ENCODE results near the gene NCKIPSD.

NCKIPSD gene

DNA sequence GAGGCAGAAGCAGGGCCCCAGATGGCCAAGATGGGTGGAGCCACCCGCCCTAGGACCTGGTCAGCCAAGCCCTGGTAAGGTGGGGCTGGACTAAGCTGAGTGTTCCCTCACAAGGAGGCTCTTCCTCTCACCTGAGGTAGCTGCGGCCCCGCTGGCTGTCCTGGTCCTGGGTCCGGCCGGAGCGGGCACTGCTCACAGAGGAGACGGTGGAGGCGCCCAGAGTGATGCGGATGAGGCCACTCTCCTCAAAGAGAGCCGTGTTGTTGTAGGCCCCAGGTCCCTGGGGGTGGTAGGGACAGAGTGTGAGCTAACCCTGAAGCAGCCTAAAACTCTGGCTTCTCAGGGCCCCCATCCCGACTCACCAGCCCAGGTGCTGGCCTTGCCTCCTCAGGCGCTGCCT lies 43.1 kb downstream of the NCKIPSD start:
- DNase-seq = no peak

DNA sequence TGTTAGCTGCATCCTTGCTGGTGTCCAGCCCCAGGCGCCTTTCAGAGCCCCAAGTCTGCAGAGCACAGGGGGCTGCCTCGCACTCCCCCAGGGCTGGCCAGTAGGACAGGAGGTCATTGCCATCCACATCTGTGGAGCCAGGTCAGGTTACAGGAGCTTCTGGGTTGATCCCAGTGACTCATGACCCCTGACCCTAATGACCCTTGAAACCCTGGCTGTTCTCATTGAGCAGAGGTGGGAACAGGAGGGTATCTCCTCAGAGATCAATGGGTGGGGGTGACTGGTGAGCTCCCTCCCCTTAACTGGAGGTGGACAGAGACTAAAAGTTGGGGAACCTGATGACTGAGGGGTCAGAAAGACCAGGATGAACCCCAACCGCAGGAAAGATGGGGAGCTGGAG lies 44.3 kb downstream of the NCKIPSD start:
- no peak for DNase-seq

DNA sequence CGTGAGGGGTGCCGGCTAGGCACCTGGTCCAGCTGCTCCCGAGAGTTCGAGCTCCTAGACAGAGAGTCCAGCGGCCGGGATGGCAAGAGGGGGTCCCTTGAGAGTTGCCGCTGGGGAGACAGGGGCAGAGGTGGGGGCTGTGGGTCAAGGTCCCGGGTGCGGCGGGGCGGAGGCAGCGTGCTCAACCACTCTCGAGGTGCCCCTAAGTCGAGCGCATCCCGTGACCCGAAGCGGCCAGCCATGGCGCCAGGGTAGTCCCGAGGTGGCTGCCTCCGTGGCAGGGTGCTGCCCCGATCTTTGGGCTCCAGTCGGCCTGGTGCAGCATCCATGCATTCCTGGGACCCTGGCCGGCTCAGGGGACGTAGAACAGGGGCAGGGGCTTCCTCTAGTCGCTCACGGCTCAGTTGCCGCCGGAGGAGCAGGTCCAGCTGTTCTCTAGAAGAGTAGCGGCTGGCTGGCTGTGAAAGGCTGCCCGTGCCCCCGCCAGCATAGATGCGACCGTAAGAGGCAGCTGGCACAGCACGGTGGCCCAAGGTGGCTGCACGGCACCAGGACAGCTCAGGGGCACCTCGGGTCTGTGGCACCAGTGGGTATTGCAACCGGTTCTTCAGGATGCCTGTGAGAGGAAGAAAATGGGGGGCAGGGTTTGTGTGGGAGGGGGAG lies 45.6 kb downstream of the NCKIPSD start:
- no peak for DNase-seq

DNA sequence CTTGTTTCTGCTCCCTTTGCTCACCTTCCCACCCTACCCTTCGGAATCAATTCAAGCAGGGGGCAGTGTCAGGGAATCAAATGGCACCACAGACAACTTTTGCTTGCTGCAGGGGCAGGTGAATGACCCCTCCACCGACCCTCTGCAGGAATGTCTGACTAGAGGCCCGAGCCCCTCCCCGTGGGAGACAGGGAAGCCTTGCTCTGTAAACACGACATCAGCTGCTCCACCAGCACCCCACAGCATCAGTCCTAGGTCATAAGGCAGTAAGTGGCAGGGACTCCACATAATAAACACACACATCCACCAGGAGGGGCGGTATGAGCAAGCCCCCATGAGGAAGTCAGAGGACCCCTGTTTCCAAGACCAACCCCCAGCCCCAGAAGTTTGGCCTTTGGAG lies 48.4 kb downstream of the NCKIPSD start:
- DNase-seq = no peak

DNA sequence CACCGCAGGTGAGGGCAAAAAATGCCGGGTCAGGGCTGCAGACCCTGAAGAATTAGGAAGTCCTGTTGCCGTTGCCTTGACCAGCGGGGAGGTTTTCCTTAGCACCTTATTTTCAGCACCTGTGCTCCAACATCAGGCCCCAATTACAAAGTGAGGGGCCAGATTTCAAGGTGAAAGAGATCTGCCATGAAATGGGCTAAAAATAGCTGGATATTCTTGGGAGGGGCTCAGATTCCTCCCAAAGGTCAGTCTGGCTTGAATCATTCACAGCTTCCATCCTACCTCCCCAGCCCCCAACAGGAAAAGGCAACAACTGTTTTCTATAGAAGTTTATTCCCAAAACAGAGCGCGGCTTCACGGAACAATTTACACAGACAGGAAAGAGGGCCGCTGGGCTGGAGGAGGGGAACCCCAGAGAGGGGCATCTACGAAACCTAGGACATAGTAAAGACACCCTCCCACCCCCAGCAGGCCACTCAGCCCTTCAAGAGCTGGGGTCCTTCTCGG lies 49.5 kb downstream of the NCKIPSD start:
- no peak for DNase-seq

DNA sequence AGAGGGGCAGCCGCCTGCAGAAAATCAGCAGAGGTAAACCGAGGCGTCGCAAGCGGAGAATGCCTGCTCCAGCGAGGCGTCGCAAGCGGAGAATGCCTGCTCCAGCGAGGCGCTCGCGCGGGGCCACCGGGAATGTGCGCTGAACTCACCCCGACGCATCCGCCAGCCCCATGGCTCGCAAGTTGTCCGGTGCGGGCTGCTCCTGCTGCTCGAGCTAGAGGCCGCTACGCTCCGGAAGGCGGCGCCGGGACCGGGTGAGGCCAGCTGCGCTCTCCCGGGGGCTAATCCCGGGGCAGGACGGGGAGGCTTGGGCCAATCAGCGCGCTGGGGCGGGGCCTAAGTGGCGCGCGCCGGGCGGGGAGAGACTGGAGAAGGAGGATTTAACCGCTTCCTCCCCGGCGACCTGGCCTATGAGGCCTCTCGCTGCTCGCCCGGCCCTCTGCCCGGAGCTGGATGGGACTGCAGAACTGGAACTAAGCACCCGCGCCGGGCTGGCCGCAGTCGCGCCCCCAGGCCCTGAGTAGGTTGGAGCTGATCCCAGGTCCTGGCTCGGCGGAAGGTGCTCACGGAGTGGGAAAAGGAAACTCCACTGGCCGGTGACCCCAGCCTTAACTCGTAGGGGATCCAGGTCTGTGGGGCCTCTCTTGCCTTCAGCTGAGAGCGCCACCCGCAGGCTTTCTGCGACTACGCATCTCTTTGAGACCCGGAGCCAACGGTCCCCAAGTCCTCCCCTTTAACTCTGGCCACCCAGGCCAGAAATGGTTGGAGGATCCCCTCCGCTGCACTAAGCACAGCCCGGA lies 50.3 kb downstream of the NCKIPSD start, which contains the start of gene SLC26A6:
Gene SLC26A6, minus strand, starts transcription at position 240 of the 800 bp plus-strand sequence. Its CDS starts 68 bp downstream, at position 172.
- peak; percentile 98 for DNase-seq

DNA sequence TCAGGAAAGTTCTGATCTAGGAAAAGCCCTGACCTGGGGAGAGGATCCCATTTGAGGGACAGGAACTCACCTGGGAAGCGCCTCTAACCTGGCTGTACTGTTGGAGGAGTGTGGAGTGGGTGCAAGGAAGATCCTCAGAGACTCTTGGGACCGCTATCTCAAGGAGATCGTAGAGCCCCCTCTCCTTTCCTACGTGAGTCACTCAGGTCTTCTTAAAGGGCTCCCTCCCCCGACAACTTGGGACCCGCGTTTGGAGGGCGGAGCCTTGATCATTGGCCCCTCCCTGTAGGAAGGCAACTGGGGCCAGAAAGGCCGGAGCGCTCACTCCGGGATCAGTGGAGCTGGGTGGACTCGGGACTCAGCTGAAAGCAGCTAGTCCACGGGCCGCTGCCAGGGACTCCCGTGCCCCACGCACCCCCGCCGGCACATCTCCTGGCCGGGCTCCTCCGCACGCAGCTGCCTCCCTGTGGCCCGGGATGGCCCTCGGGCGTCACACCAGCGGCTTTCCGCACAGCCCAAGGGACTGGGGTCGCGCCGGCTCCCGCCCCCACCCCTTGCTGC lies 51.0 kb downstream of the NCKIPSD start:
- no peak for DNase-seq

DNA sequence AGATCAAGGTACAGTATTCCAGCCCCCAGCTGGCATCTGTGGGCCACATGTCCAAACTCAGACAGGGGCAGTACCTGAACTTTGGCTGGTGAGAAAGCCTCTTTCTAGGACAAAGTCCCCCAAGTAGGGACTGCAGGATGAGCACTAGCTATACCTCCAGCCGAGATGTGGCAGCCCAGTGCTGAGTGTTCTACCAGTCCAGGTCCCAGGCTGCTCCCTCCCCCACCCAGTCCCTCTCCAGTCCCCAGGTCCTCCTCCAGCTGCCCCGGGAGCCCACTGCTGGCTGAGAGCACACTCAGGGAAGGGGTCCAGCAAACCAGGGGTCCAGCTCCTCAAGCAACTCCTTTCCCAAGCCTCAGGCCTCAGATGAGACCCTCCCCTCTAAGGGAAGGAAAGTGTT lies 52.0 kb downstream of the NCKIPSD start:
- no peak for DNase-seq

DNA sequence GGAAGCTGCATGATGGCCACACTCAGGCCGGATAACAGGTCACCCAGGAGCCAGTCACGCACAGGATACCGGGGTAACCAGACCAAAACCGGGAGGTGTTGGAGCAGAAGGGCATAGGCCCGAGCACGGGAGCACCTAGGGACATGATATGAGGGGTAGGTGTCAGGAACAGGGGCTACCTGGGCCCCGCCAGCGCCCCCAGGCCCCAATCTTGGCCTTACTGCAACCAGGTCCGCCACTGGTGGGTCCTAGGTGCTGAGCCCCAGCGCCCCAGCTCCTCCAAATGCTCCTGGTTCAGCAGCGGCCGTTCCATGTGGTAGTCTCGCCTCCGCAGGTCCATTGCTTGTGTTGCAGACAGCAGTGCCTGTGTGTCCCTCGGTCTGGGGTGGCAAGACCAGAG lies 52.5 kb downstream of the NCKIPSD start:
- no peak for DNase-seq

DNA sequence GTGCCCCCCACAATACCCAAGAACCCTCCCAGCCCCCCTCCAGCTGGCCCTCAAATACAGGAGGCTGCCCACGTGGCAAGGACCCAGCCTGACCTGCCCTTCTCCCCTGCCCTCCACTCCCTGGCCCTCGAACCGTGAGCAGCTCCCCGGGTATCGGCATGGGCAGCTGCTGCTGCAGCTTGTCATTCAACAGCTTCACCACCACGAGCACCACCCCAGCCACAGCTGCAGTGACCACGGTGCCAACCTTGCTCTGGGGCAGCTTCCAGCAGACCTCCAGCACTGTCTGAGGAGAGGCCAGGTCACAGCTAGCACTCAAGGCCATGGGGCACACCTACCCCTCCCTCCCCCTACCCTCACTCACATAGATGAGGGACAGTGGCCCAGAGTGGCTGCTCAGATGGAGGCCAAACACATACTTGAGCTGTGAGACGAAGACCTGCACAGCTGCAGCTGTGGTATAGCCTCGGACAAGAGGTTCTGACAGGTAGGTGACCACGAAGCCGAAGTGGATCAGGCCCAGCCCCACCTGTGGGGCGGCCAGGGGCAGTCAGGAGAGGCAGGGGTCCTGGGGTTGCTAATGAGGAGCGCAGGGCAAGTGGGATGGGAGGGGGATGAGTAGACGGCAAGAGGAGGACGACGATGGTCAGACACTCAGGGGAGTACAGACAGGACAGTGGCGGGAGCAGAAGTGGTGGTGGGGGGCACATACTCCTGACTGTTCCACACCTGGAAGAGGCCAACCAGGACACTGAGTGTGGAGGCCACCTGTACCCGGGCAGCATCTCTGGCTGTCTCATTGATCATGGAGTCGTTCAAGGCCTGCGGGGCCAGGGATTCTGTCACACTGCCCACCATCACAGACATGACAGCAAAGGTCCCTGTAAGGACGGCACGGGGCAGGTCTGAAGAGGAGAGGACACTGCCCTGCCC lies 53.9 kb downstream of the NCKIPSD start:
- no peak for DNase-seq

DNA sequence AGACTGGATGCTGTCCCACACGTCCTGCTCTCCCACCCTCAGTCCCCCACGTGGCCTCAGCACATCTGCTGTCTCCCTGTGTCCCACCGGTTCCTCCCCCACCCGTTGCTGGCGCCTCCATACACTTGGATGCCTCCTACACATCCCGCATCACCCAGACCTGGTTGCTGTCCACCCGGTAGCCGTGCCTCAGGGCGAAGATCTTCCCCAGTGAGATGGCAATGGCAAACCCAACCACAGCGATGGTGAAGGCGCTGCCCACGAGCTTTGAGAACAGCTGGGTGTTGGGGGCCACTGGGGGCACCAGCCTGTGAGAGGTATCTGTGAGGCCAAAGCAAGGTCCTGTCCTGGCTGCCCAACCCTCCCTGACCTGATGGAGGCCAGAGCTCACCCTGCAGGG lies 54.9 kb downstream of the NCKIPSD start:
- no peak for DNase-seq

DNA sequence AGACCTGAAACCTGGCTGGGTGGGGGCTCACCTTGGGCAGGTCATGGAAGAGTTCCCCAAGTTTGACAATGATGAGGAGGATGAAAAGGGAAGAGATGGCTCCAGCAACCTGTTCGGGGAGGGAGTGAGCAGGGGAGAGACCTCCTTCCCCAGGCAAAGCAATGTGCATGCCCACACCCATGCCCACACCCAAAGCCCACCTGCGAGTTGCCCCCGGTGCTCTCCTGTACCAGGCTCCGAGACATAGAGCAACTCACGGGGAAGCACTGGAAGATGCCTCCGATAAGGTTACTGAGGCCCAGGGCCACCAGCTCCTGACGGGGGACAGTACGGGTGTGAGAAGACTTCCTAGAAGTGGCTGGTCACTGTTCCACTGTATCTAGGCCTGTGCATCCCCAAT lies 55.3 kb downstream of the NCKIPSD start:
- no peak for DNase-seq

DNA sequence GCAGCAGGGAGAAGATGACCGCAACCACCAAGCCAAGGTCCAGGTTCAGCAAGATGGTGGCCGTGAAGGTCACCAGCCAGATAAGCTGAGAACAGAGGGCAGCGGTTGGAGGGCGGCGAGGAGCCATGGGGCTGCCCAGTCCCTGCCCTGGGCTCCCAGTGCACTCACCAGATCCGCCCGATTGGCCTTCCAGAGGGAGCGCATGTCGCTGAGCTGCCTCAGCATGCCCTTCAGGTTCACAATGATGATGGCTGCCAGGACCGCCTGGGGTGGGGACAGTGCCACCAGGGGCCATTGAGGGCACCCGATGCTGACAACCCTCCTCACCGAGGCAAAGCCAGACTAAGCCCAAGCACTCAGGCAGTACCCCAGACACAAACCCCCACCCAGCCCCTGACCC lies 55.8 kb downstream of the NCKIPSD start:
- no peak for DNase-seq

DNA sequence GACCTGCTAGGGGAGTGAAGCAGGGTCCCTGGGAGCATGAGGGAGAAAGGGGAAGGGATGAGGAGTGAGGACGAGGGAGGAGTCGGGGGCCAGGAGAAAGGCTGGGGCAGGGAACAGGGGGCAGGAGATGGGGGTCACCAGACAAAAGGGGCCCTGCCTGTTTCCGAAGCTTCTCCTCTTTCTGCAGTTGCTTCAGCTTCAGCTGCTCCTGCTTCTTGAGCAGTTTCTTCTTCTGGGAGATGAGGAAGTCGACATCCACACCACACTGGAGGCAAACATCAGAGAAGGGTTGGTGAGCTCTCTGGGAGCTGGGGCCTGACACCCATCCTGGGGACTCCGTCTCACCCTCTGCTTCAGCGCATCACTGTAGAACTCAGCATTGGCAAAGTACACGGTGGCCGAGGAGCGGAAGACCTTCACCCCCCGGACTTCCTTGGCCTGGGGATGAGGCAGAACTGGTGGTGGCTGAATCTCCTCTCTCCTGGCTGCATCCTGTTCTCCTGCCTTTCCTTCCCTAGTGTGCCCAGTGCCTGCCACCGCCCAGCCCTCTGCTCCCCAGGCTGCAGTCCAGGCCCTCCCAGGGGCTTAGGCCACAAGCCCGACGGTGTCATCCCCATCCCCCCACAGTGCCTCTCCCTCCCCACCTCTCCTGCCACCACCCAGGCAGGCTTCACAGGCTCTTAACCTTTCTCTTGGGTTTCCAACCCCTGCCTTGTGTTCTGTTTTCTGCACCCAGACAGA lies 57.3 kb downstream of the NCKIPSD start:
- no peak for DNase-seq

DNA sequence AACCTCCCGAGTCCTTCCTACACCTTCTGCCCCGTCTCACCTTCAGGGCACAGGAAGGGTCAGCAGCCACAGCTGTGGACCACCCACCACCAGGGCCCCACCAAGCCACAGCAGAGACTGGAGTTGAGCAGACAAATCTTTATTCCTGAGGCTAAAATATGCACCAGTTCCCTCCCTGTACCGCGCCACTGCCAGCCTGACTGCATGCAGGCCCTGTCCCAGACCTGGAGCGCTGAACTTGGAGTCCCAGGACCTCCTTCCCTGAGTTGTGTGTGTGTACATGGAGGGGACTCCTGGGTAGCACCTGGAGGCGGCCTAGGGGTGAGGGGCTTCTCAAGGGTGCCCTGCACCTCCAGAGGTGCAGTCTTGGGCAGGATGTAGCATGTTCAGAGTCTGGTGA lies 60.1 kb downstream of the NCKIPSD start:
- no peak for DNase-seq

DNA sequence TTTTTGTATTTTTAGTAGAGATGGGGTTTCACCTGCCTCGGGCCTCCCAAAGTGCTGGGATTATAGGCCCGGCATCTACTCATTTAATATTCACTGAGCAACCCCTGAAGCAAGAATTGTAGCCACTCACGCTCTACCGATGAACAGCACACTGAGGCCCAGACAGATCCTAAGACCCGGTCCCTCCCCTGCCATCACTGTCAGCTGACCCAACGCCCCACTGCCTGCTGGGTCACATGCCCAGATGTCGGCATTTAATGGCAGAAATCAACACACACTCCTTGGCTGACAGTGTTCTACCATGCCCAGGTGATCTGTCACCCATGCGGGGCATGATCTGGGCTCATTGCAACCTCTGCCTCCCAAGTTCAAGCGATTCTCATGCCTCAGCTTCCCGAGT lies 60.9 kb downstream of the NCKIPSD start:
- DNase-seq = no peak

DNA sequence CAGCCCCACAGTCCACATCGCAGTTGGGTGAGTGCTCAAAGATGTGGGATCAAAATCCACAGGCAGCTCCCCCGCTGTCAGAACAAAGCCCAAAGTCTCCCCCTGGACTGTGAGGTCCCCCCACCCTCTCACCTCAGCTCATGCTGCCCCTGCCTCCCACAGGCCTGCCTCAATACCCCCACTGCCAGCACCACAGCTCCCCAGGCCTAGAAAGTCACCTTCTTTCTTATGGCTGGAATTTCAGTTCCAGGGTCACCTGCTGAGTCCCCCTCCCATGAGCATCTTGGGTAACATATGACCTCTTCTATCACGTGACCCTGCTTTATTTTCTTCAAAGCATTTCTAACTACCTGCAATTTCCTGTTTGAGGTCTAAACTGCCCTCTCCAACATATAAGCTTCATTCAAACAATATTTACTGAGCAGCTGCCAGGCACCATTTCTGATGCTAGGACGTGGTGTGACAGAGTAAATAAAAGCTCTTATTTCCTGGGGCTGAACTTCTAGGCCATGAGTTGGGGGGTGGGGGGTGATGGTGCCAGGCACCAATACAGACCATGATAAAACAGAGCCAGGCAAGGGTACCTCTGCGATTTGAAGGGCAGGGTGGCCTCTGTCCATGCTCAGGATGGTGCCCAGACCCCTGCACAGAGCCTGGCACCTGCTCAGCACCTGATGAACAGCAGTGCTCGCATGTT lies 61.7 kb downstream of the NCKIPSD start:
- DNase-seq = no peak
